Measurements from ENCODE around the gene CALD1. TPM values are rescaled to one million over a fixed set of nuclear protein-coding genes. Genes with fewer than 3 reads are reported as not detected.

CALD1 gene
- total and polyA plus RNA-seq, 2 experiments from 2014 or later: 132 to 842 TPM

DNA sequence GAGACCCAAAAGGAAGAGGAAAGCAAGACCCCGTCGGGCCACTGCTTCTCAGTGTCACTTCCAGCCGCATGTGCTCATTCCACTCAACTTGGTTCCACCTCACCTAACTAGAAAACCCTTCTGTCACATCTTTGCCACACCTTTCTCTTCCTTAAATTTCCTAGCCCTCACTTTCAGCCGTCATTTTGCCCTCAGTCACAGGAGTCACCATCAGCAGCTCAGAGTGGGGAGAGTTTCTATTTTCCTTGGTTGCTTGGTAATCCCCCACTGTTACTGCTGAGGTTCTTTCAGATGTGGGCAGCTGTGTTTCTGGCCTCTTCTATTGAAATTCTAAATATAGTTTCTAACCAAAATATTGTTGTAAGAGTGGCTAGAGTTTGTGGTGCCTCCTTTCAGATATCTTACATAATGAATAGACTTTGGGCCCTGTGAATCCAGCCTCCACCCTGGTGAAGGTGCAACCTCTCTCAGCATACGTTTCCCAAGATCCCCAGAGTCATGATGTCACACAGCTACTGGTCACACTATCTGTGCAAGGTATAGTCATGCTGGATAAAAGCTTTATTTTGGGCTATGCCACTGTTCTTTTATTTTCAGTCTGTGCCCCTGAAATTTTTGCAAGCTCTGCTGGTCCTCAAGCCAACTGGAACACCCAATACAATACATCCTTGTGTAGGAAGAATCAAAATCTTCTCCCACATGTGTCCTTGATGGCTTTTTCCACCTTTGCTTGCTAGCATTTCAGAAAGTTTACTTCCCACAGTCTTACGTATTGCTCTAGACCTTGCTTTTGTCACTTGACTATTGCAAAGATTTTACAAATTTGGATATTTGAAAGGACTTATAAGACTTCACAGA, 216.0 kb downstream of the CALD1 start:
- Histone ChIP-seq H2AFZ (no peak overlapping the region), H3K4me1 (ENCODE audit: insufficient read depth) (peaks cover 7% of the 10 kb centered on the region; the same call in 1 of the 2 replicates), H3K36me3 (ENCODE audit: insufficient read depth) (no peaks in the 10 kb centered on the region; the same call in 1 of the 2 replicates), H3K4me3 (no peak overlapping the region), H3F3A (replicated peaks; ENCODE audit: low read depth) (no peaks in the 10 kb centered on the region), H3K9me2 (ENCODE audit: insufficient read depth) (no peaks in the 10 kb centered on the region; the same call in 1 of the 2 replicates), H3K4me2 (no peak overlapping the region), H3K27ac (ENCODE audit: low read depth) (no peak overlapping the region), H3K27me3 (ENCODE audit: insufficient read depth) (no peaks in the 10 kb centered on the region), H4K20me1 (replicated peaks; ENCODE audit: insufficient read depth) (no peaks in the 10 kb centered on the region; the same call in 1 of the 2 replicates), H3K79me2 (replicated peaks; ENCODE audit: insufficient read depth) (no peaks in the 10 kb centered on the region)
- Mint-ChIP-seq H3K9me3 (no peaks in the 10 kb centered on the region), H3K4me1 (peaks cover 2% of the 10 kb centered on the region; the same call in 2 of the 3 replicates), H3K4me3 (no peak overlapping the region), H3K27me3 (ENCODE audit: insufficient read depth, low read depth, poor library complexity) (no peaks in the 10 kb centered on the region), H3K27ac (0 out of 2 replicates have a peak overlapping the region, but pooled peaks have one; percentile 0), H3K36me3 (ENCODE audit: low read depth) (peaks cover 5% of the 10 kb centered on the region; the same call in 2 of the 3 replicates)
- no peak for TF ChIP-seq JUNB (IDR thresholded peaks at IDR 0.05; ENCODE audit: unreplicated experiment)
- no peak for TF ChIP-seq EZH2phosphoT487 (IDR thresholded peaks at IDR 0.05; ENCODE audit: unreplicated experiment)
- no peak for TF ChIP-seq POLR2AphosphoS5 (IDR thresholded peaks at IDR 0.05; ENCODE audit: low read depth)
- no peak for TF ChIP-seq STAT1 (IDR thresholded peaks at IDR 0.05; ENCODE audit: unreplicated experiment)
- TF ChIP-seq ZNF462 (CRISPR knock-in tag; IDR thresholded peaks at IDR 0.05): no peak
- TF ChIP-seq, protein P1, sequence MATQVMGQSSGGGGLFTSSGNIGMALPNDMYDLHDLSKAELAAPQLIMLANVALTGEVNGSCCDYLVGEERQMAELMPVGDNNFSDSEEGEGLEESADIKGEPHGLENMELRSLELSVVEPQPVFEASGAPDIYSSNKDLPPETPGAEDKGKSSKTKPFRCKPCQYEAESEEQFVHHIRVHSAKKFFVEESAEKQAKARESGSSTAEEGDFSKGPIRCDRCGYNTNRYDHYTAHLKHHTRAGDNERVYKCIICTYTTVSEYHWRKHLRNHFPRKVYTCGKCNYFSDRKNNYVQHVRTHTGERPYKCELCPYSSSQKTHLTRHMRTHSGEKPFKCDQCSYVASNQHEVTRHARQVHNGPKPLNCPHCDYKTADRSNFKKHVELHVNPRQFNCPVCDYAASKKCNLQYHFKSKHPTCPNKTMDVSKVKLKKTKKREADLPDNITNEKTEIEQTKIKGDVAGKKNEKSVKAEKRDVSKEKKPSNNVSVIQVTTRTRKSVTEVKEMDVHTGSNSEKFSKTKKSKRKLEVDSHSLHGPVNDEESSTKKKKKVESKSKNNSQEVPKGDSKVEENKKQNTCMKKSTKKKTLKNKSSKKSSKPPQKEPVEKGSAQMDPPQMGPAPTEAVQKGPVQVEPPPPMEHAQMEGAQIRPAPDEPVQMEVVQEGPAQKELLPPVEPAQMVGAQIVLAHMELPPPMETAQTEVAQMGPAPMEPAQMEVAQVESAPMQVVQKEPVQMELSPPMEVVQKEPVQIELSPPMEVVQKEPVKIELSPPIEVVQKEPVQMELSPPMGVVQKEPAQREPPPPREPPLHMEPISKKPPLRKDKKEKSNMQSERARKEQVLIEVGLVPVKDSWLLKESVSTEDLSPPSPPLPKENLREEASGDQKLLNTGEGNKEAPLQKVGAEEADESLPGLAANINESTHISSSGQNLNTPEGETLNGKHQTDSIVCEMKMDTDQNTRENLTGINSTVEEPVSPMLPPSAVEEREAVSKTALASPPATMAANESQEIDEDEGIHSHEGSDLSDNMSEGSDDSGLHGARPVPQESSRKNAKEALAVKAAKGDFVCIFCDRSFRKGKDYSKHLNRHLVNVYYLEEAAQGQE (IDR thresholded peaks at IDR 0.05; ENCODE audit: unreplicated experiment): no peak
- TF ChIP-seq ZNF114 (CRISPR knock-in tag; IDR thresholded peaks at IDR 0.05): no peak
- no peak for TF ChIP-seq CREB1 (CRISPR knock-in tag; IDR thresholded peaks at IDR 0.05; ENCODE audit: low read depth)
- TF ChIP-seq NANOG (IDR thresholded peaks at IDR 0.05; ENCODE audit: borderline replicate concordance): no peak
- TF ChIP-seq, protein P2, sequence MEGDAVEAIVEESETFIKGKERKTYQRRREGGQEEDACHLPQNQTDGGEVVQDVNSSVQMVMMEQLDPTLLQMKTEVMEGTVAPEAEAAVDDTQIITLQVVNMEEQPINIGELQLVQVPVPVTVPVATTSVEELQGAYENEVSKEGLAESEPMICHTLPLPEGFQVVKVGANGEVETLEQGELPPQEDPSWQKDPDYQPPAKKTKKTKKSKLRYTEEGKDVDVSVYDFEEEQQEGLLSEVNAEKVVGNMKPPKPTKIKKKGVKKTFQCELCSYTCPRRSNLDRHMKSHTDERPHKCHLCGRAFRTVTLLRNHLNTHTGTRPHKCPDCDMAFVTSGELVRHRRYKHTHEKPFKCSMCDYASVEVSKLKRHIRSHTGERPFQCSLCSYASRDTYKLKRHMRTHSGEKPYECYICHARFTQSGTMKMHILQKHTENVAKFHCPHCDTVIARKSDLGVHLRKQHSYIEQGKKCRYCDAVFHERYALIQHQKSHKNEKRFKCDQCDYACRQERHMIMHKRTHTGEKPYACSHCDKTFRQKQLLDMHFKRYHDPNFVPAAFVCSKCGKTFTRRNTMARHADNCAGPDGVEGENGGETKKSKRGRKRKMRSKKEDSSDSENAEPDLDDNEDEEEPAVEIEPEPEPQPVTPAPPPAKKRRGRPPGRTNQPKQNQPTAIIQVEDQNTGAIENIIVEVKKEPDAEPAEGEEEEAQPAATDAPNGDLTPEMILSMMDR (conservative IDR thresholded peaks at IDR 0.05; ENCODE audit: low read depth in 2 of 2): no peak
- no peak for TF ChIP-seq ZNF331 (CRISPR knock-in tag; IDR thresholded peaks at IDR 0.05; ENCODE audit: low read depth)
- no peak for TF ChIP-seq EZH2 (IDR thresholded peaks at IDR 0.05; ENCODE audit: low read depth, unreplicated experiment)
- no peak for TF ChIP-seq ETS1 (IDR thresholded peaks at IDR 0.05)
- DNase-seq (ENCODE audit: low spot score) (no peak), ATAC-seq (no peak)

Measured in GM23338 (cell line).